ENCODE measurements around the gene NALF2. TPM values are rescaled to one million over a fixed set of nuclear protein-coding genes. Genes with fewer than 3 reads are reported as not detected.

Gene NALF2
- total RNA-seq, 1 donor from 2014 or later = not detected

GRCh38 chrX:69508610-69509009 is 4.5 kb downstream of the NALF2 start:
- no peak for TF ChIP-seq CTCF (IDR thresholded peaks at IDR 0.05)
- DNase-seq (ENCODE audit: low spot score) = no peak
- no peaks in the 10 kb centered on the region for H3K36me3 Mint-ChIP-seq (ENCODE audit: low read depth)
- peaks cover 19% of the 10 kb centered on the region for H3K27me3 Mint-ChIP-seq (ENCODE audit: low read depth)
- H3K9me3 Mint-ChIP-seq (ENCODE audit: low read depth) = peaks cover 3% of the 10 kb centered on the region
- H3K4me1 Mint-ChIP-seq (ENCODE audit: low read depth) = peaks cover 3% of the 10 kb centered on the region
- no peak overlapping the region for H3K4me3 Mint-ChIP-seq (ENCODE audit: unreplicated experiment)
- no peak overlapping the region for H3K27ac Mint-ChIP-seq (ENCODE audit: unreplicated experiment)

DNA sequence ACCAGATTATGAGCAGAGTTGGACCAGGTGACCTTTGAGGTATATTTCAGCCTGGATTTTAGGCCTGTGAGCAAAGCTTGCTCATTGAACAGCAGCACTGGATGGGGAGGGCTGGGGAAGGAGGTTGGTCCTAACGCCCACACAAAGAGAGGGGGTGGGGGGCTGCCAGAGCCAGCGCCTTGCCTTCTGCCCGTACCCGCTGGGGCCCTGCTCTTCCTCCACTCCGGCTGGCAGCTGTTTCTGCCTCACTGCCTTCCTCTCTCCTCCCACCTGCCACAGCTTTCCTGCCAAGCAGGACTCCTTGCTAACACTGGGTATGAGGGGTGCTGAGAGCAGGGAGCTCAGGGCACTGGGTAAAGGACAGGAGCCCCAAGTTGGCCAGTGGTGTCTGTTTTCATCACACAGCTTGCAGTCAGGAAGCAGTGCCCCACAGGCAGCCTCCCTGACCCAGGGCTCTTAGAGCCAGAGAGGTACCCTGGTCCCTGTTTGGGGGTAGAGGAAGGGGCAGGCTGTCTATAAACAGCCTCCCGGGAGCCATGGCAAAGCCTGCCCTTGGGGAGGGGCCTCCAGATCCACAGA is 6.1 kb downstream of the NALF2 start:
- no peaks in the 10 kb centered on the region for H3K36me3 Mint-ChIP-seq (ENCODE audit: low read depth)
- no peak for TF ChIP-seq CTCF (IDR thresholded peaks at IDR 0.05)
- no peak for DNase-seq (ENCODE audit: low spot score)
- peaks cover 3% of the 10 kb centered on the region for H3K4me1 Mint-ChIP-seq (ENCODE audit: low read depth)
- peaks cover 7% of the 10 kb centered on the region for H3K9me3 Mint-ChIP-seq (ENCODE audit: low read depth)
- peaks cover 19% of the 10 kb centered on the region for H3K27me3 Mint-ChIP-seq (ENCODE audit: low read depth)
- no peak overlapping the region for H3K27ac Mint-ChIP-seq (ENCODE audit: unreplicated experiment)
- H3K4me3 Mint-ChIP-seq (ENCODE audit: unreplicated experiment) = no peak overlapping the region

GRCh38 chrX:69510914-69511513 is 6.9 kb downstream of the NALF2 start:
- DNase-seq (ENCODE audit: low spot score) = no peak
- H3K4me1 Mint-ChIP-seq (ENCODE audit: low read depth) = no peaks in the 10 kb centered on the region
- peaks cover 16% of the 10 kb centered on the region for H3K27me3 Mint-ChIP-seq (ENCODE audit: low read depth)
- H3K9me3 Mint-ChIP-seq (ENCODE audit: low read depth) = peaks cover 7% of the 10 kb centered on the region
- no peak overlapping the region for H3K4me3 Mint-ChIP-seq (ENCODE audit: unreplicated experiment)
- H3K36me3 Mint-ChIP-seq (ENCODE audit: low read depth) = no peaks in the 10 kb centered on the region
- no peak overlapping the region for H3K27ac Mint-ChIP-seq (ENCODE audit: unreplicated experiment)
- no peak for TF ChIP-seq CTCF (IDR thresholded peaks at IDR 0.05)

DNA sequence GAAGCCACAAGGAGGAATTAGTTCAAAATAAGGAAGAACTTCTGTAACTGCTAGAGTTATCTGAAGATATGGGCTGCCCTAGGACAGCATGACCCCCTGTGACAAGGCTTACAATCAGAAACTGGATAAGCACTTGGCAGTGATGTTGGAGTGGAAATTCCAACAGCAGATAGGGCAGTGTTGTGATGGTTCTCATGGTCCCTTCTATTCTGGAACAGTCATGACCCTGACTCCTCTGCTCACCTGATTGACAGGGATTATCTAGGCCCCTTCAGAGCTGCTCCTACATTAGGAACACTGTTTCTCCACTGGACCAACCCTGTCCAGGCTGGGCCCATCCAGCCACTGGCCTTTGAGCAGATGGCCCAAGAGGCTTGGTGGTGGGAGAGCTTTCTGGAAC is 17.9 kb downstream of the NALF2 start:
- no peak overlapping the region for H3K27ac Mint-ChIP-seq (ENCODE audit: unreplicated experiment)
- TF ChIP-seq CTCF (IDR thresholded peaks at IDR 0.05) = no peak
- no peaks in the 10 kb centered on the region for H3K36me3 Mint-ChIP-seq (ENCODE audit: low read depth)
- H3K27me3 Mint-ChIP-seq (ENCODE audit: low read depth) = peaks cover 7% of the 10 kb centered on the region
- peaks cover 9% of the 10 kb centered on the region for H3K9me3 Mint-ChIP-seq (ENCODE audit: low read depth)
- no peaks in the 10 kb centered on the region for H3K4me1 Mint-ChIP-seq (ENCODE audit: low read depth)
- no peak overlapping the region for H3K4me3 Mint-ChIP-seq (ENCODE audit: unreplicated experiment)
- DNase-seq (ENCODE audit: low spot score) = no peak

- Mint-ChIP-seq H3K9me3 (ENCODE audit: low read depth) (peaks cover 11% of the 10 kb centered on the region), H3K36me3 (ENCODE audit: low read depth) (no peaks in the 10 kb centered on the region), H3K4me3 (ENCODE audit: unreplicated experiment) (no peak overlapping the region), H3K27ac (ENCODE audit: unreplicated experiment) (no peak overlapping the region), H3K27me3 (ENCODE audit: low read depth) (peaks cover 5% of the 10 kb centered on the region), H3K4me1 (ENCODE audit: low read depth) (no peaks in the 10 kb centered on the region)
- TF ChIP-seq CTCF (IDR thresholded peaks at IDR 0.05) = no peak
- DNase-seq (ENCODE audit: low spot score) = no peak
These were observed 19.2 kb downstream of the NALF2 start for GRCh38 chrX:69523314-69523713.
